GM12878 (cell line): ENCODE data around the gene COL4A4.

ENCODE experiments used
- CHD2 ChIP-seq: IDR thresholded peaks from 2 replicates; pipeline ENCODE4 v1.6.1; 2011; ENCODE audit warnings: low read depth, low read length, improper control_type of control experiment, borderline replicate concordance
- ETV6 ChIP-seq, 2 experiments: fragments of 450-650 bp in 1 of 2; IDR thresholded peaks in 1 of 2; conservative IDR thresholded peaks in 1 of 2; 2 replicates each; pipeline ENCODE4 v1.6.1; 2014; ENCODE audit warnings: antibody characterized with exemption in 1 of 2, borderline replicate concordance in 1 of 2, low read depth in 1 of 2, mild to moderate bottlenecking in 1 of 2, moderate library complexity in 1 of 2
- MYC ChIP-seq: IDR thresholded peaks from 2 replicates; pipeline ENCODE4 v1.6.1; 2011; ENCODE audit warnings: mild to moderate bottlenecking, low read length, moderate library complexity, inconsistent platforms; ENCODE audit not compliant: insufficient read depth, insufficient replicate concordance, insufficient read length, severe bottlenecking
- NR2C2 ChIP-seq: IDR thresholded peaks from 2 replicates; pipeline ENCODE4 v1.6.1; 2011; ENCODE audit warnings: borderline replicate concordance, low read depth; ENCODE audit not compliant: control insufficient read depth, insufficient read length
- POLR2A ChIP-seq: IDR thresholded peaks from 2 replicates; pipeline ENCODE4 v1.6.1; 2011; ENCODE audit warnings: low read depth, mild to moderate bottlenecking, low read length
- RBBP5 ChIP-seq: fragments of 200-600 bp; sonication (generic); conservative IDR thresholded peaks from 2 replicates; pipeline ENCODE4 v1.6.1; 2016
- TAF1 ChIP-seq: IDR thresholded peaks from 2 replicates; pipeline ENCODE4 v1.6.1; 2011; ENCODE audit warnings: mild to moderate bottlenecking, low read depth, low read length, borderline replicate concordance
- YY1 ChIP-seq: IDR thresholded peaks from 2 replicates; pipeline ENCODE4 v1.6.1; 2011; ENCODE audit warnings: low read depth, mild to moderate bottlenecking, low read length
- ZNF207 ChIP-seq: fragments of 450-650 bp; IDR thresholded peaks from 2 replicates; pipeline ENCODE4 v1.6.1; 2014; ENCODE audit warnings: antibody characterized with exemption, mild to moderate bottlenecking, borderline replicate concordance
- TF ChIP-seq, protein P1 (sequence below), 3 experiments: IDR thresholded peaks in 2 of 3; conservative IDR thresholded peaks in 1 of 3; 2 replicates each; pipeline ENCODE4 v1.5.1; 2011; ENCODE audit warnings: low read depth in 3 of 3, low read length in 3 of 3, mild to moderate bottlenecking in 3 of 3, control low read depth in 2 of 3, moderate library complexity in 2 of 3, inconsistent platforms in 1 of 3, mixed read lengths in 1 of 3; ENCODE audit not compliant: control insufficient read depth in 2 of 3, insufficient read depth in 1 of 3; ENCODE audit errors: extremely low read depth in 1 of 3
- TF ChIP-seq, protein P2 (sequence below): IDR thresholded peaks from 2 replicates; pipeline ENCODE4 v1.6.1; 2012; ENCODE audit warnings: low read length, inconsistent platforms
- TF ChIP-seq, protein P3 (sequence below): fragments of 450-650 bp; IDR thresholded peaks from 2 replicates; pipeline ENCODE4 v1.6.1; 2018; ENCODE audit warnings: borderline replicate concordance, mild to moderate bottlenecking; ENCODE audit not compliant: partially characterized antibody

DNA sequence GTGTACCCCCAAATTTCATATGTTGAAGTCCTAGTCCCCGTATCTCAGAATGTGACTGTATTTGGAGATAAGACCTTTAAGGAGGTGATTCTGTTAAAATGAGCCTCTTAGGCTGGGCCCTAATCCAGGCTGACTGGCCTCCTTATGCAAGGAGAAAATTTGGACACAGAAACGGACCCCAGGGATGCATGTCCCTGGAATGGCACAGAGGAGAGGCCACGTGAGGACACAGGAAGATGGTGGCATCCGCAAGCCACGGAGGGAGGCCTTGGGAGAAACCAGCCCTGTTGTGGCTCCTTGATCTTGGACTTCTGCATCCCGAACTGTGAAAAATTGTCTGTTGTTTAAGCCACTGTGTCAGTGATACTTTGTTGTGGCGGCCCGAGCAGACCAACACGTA is 150.7 kb downstream of the COL4A4 start:
- no peak for TF ChIP-seq ETV6 (conservative IDR thresholded peaks at IDR 0.05 in 1 of 2, IDR thresholded peaks at IDR 0.05 in 1 of 2; ENCODE audit: borderline replicate concordance in 1 of 2, low read depth in 1 of 2)
- TF ChIP-seq, protein P1, sequence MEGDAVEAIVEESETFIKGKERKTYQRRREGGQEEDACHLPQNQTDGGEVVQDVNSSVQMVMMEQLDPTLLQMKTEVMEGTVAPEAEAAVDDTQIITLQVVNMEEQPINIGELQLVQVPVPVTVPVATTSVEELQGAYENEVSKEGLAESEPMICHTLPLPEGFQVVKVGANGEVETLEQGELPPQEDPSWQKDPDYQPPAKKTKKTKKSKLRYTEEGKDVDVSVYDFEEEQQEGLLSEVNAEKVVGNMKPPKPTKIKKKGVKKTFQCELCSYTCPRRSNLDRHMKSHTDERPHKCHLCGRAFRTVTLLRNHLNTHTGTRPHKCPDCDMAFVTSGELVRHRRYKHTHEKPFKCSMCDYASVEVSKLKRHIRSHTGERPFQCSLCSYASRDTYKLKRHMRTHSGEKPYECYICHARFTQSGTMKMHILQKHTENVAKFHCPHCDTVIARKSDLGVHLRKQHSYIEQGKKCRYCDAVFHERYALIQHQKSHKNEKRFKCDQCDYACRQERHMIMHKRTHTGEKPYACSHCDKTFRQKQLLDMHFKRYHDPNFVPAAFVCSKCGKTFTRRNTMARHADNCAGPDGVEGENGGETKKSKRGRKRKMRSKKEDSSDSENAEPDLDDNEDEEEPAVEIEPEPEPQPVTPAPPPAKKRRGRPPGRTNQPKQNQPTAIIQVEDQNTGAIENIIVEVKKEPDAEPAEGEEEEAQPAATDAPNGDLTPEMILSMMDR (IDR thresholded peaks at IDR 0.05 in 2 of 3, conservative IDR thresholded peaks at IDR 0.05 in 1 of 3; ENCODE audit: control insufficient read depth in 2 of 3, extremely low read depth in 1 of 3, insufficient read depth in 1 of 3, low read depth in 3 of 3, low read length in 3 of 3) = no peak
- no peak for TF ChIP-seq ZNF207
- TF ChIP-seq, protein P2, sequence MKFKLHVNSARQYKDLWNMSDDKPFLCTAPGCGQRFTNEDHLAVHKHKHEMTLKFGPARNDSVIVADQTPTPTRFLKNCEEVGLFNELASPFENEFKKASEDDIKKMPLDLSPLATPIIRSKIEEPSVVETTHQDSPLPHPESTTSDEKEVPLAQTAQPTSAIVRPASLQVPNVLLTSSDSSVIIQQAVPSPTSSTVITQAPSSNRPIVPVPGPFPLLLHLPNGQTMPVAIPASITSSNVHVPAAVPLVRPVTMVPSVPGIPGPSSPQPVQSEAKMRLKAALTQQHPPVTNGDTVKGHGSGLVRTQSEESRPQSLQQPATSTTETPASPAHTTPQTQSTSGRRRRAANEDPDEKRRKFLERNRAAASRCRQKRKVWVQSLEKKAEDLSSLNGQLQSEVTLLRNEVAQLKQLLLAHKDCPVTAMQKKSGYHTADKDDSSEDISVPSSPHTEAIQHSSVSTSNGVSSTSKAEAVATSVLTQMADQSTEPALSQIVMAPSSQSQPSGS = no peak
- TF ChIP-seq RBBP5 = no peak
- TF ChIP-seq CHD2 = no peak
- no peak for TF ChIP-seq MYC
- TF ChIP-seq YY1 = no peak
- TF ChIP-seq, protein P3, sequence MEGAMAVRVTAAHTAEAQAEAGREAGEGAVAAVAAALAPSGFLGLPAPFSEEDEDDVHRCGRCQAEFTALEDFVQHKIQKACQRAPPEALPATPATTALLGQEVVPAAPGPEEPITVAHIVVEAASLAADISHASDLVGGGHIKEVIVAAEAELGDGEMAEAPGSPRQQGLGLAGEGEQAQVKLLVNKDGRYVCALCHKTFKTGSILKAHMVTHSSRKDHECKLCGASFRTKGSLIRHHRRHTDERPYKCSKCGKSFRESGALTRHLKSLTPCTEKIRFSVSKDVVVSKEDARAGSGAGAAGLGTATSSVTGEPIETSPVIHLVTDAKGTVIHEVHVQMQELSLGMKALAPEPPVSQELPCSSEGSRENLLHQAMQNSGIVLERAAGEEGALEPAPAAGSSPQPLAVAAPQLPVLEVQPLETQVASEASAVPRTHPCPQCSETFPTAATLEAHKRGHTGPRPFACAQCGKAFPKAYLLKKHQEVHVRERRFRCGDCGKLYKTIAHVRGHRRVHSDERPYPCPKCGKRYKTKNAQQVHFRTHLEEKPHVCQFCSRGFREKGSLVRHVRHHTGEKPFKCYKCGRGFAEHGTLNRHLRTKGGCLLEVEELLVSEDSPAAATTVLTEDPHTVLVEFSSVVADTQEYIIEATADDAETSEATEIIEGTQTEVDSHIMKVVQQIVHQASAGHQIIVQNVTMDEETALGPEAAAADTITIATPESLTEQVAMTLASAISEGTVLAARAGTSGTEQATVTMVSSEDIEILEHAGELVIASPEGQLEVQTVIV = no peak
- no peak for TF ChIP-seq TAF1
- no peak for TF ChIP-seq NR2C2
- no peak for TF ChIP-seq POLR2A
